ENCODE measurements around the gene TTLL10. TPM values are rescaled to one million over a fixed set of nuclear protein-coding genes. Genes with fewer than 3 reads are reported as not detected.

The TTLL10 gene
- total RNA-seq, 4 donors from 2014 or later, result not detected

DNA sequence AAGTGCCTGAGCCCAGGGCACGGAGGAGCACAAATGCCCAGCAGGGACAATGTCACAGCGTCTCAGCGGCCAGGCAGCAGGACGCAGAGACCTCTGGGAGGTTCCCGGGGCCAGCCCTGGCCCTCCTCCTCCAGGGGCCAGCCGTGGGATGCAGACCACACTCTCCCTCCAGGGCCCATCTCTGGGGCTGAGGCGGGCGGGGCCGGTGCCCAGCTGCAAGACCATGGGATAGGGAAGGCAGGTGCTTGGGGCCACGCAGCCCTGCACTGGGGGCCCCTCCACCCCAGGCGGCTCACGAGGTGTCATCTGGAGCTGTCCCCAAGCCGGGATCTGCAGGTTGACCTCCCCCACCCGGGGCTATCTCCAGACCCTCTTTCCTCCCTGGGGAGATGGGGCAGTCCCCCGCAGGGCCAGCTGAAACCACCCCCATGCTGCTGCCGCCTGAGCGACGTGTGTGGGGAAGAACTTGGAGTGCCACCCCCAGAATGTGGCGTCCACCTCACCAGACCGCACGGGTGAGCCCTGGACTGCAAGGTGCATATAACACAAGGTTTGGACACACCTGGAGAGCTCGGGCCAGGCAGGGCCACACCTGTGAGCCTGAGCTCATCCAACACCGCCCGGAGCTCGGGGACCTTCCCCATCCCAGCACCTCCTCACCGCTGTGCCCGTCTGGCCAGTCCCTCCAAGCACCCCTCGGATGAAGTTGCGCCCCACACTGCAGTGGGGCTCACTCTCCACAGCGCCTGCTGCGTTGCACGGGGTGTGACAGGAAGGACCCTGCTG lies 4.1 kb upstream of the TTLL10 start:
- no peak overlapping the region for H3K27ac ChIP-seq
- WGBS, 2 donors, result 56 to 62% methylated on average over 22 of the region's 32 CpGs
- H3K36me3 ChIP-seq, result no peaks in the 10 kb centered on the region
- no peak for DNase-seq (ENCODE audit: low spot score in 2 of 2)
- no peaks in the 10 kb centered on the region for H3K9me3 ChIP-seq
- H3K27me3 ChIP-seq, result peaks cover 0 to 99% of the 10 kb centered on the region in 2 donors
- no peak overlapping the region for H3K4me3 ChIP-seq
- peaks cover 0 to 8% (median 0%) of the 10 kb centered on the region in 4 donors for H3K4me1 ChIP-seq
- TF ChIP-seq EP300 (IDR thresholded peaks at IDR 0.05) (no peak), POLR2A (IDR thresholded peaks at IDR 0.05) (no peak)
- TF ChIP-seq, protein P1, sequence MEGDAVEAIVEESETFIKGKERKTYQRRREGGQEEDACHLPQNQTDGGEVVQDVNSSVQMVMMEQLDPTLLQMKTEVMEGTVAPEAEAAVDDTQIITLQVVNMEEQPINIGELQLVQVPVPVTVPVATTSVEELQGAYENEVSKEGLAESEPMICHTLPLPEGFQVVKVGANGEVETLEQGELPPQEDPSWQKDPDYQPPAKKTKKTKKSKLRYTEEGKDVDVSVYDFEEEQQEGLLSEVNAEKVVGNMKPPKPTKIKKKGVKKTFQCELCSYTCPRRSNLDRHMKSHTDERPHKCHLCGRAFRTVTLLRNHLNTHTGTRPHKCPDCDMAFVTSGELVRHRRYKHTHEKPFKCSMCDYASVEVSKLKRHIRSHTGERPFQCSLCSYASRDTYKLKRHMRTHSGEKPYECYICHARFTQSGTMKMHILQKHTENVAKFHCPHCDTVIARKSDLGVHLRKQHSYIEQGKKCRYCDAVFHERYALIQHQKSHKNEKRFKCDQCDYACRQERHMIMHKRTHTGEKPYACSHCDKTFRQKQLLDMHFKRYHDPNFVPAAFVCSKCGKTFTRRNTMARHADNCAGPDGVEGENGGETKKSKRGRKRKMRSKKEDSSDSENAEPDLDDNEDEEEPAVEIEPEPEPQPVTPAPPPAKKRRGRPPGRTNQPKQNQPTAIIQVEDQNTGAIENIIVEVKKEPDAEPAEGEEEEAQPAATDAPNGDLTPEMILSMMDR (IDR thresholded peaks at IDR 0.05), result no peak

DNA sequence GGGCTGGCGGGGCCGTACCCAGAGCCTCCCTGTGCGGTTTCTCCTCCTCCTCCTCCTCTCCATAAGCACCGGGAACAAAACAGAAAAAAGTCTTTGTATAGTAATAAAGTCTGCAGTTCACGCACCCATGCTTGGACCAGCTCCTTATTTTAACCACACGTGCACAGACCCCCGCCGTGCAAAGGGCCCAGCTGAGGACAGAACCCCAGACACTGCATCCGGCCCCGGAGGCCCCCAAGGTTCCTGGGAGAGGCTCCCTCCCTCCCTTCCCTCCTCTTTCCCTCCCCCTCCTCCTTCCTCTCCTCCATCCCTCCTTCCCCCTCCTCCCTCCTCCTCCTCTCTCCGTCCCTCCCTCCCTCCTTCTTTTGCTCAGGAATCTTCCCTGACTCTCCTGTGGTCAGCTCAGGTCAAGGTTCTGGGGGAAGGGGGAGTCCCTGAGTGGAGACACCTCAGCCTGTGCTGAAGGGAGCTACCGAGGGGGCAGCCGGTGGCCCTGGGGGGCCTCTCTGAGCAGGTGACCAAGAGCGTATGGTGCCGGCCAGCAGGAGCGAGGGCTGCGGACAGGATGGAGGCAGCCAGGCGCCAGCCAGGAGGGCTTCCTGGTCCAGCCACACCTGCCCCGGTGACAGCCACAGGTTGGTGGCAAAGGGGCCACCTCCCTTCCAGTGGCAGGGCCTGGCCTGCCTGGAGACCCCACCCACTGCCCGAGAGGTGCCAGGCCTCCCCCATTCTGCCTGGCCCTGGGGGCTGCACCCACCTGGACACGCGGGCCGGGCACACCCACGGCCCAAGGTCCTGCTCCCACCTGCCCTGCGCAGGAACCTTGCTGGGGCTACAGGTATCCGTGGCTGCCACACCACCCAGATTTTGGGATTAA lies 3.2 kb upstream of the TTLL10 start:
- 27 to 44% methylated on average over 15 to 26 of the region's 26 CpGs for WGBS, 2 donors
- Histone ChIP-seq H3K36me3 (no peaks in the 10 kb centered on the region), H3K4me3 (no peak overlapping the region), H3K27me3 (peaks cover 0 to 98% of the 10 kb centered on the region in 2 donors), H3K4me1 (peaks cover 0 to 8% (median 0%) of the 10 kb centered on the region in 4 donors), H3K27ac (no peak overlapping the region), H3K9me3 (no peaks in the 10 kb centered on the region)
- no peak for DNase-seq (ENCODE audit: low spot score in 2 of 2)
- TF ChIP-seq EP300 (IDR thresholded peaks at IDR 0.05), result no peak
- no peak for TF ChIP-seq POLR2A (IDR thresholded peaks at IDR 0.05)
- TF ChIP-seq, protein P1 (IDR thresholded peaks at IDR 0.05), result no peak

DNA sequence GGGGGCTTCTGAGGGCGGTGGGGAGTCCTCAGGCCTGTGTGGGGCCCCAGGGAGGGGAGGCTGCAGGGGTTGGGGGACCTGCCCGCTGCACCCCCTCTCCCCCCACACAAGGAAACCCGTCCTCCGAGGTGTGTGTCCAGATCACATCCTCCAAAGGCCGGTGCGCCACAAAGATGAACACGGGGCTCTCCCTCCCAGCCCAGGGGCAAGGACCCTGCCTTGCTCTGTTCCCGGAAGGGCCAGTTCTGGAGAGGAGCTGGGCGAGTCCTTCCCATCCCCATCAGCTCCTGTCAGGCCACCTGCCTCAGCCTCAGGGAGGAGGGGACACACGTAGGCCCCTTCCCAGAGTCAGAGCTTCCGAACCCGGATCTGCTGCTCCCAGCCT lies 2.5 kb upstream of the TTLL10 start:
- Histone ChIP-seq H3K4me3 (no peak overlapping the region), H3K9me3 (no peaks in the 10 kb centered on the region), H3K36me3 (no peaks in the 10 kb centered on the region), H3K27me3 (peaks cover 0 to 98% of the 10 kb centered on the region in 2 donors), H3K27ac (no peak overlapping the region), H3K4me1 (peaks cover 0 to 8% (median 0%) of the 10 kb centered on the region in 4 donors)
- no peak for DNase-seq (ENCODE audit: low spot score in 2 of 2)
- WGBS, 2 donors, result 73 to 76% methylated on average over 12 of the region's 12 CpGs
- TF ChIP-seq POLR2A (IDR thresholded peaks at IDR 0.05), result no peak

DNA sequence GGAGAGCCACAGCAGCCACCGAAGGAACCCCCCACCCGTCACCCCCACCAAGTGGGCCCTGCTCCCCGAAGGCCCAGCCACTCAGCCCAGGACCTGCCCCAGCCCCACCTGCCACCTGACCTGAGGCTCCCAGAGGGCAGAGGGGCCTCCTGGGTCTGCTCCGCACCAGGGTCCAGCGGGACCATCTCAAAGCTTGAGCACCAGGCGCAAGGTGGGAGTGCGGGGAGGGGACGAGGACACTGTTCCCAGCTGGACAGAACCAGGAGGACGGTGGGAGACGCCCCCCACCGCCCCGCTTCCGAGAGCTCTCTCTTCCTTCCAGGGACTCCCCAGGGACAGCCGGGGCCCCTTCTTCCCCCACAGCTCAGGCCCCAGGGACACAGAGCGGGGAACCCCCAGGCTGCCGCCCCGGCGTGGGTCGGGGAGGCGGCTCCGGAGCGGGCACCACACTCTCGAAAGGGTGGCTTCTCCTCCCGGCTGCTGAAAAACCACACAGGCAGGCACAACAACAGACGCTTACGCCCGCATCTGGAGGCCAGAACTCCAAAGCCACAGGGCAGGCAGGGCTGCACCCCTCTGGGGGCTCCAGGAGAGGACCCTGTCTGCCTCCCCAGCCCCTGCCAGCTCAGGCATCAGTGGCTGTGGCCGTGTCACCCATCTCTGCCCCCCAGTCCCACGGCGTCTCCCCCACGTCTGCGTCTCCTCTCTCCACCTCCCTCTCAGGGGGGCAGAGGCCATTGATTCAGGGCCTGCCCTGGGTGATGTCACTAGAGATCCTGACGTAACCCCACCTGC lies 1.9 kb upstream of the TTLL10 start:
- WGBS, 2 donors, result 73 to 80% methylated on average over 23 to 31 of the region's 33 CpGs
- no peak overlapping the region for H3K4me3 ChIP-seq

More for the DNA sequence above, 1.9 kb upstream of the TTLL10 start:
- H3K27me3 ChIP-seq, result peaks cover 0 to 98% of the 10 kb centered on the region in 2 donors
- peaks cover 0 to 8% (median 0%) of the 10 kb centered on the region in 4 donors for H3K4me1 ChIP-seq
- no peaks in the 10 kb centered on the region for H3K9me3 ChIP-seq
- TF ChIP-seq, protein P1 (IDR thresholded peaks at IDR 0.05), result no peak
- TF ChIP-seq EP300 (IDR thresholded peaks at IDR 0.05), result no peak
- no peak for TF ChIP-seq POLR2A (IDR thresholded peaks at IDR 0.05)
- H3K36me3 ChIP-seq, result no peaks in the 10 kb centered on the region
- DNase-seq (ENCODE audit: low spot score in 2 of 2), result no peak
- H3K27ac ChIP-seq, result no peak overlapping the region

All from tibial nerve (tissue), 4 donors.